ENCODE data around the gene KRTAP5-11.
"Not testable (repeated sequence)": the region's sequence is repeated elsewhere in the genome, so short reads cannot be mapped to it uniquely, and the experiment has no call there.

Gene KRTAP5-11

GRCh38 chr11:71537537-71537936 is 45.1 kb downstream of the KRTAP5-11 start:
- TF ChIP-seq CTCF (IDR thresholded peaks at IDR 0.05; ENCODE audit: low read depth, low read length) = no peak
- no peak overlapping the region for H3K4me3 ChIP-seq (ENCODE audit: low read depth, low read length)

GRCh38 chr11:71535825-71536224 is 46.9 kb downstream of the KRTAP5-11 start:
- H3K4me3 ChIP-seq (ENCODE audit: low read depth, low read length) = no peak overlapping the region
- no peak for TF ChIP-seq CTCF (IDR thresholded peaks at IDR 0.05; ENCODE audit: low read depth, low read length)

GRCh38 chr11:71534711-71535608 is 47.7 kb downstream of the KRTAP5-11 start:
- not testable (repeated sequence) for H3K4me3 ChIP-seq (ENCODE audit: low read depth, low read length)

- H3K4me3 ChIP-seq (ENCODE audit: low read depth, low read length) = no peak overlapping the region
- no peak for TF ChIP-seq CTCF (IDR thresholded peaks at IDR 0.05; ENCODE audit: low read depth, low read length)
Measured at GRCh38 chr11:71532036-71532610, 50.6 kb downstream of the KRTAP5-11 start.

Measured in WI38 (cell line).